Panc1 (cell line): Measurements from ENCODE around the gene OR52H1. TPM values are rescaled to one million over a fixed set of nuclear protein-coding genes. Genes with fewer than 3 reads are reported as not detected.
"Not testable (repeated sequence)": the region's sequence is repeated elsewhere in the genome, so short reads cannot be mapped to it uniquely, and the experiment has no call there.

Experiments
- ATAC-seq: fragments of 200-7000 bp; cut with Tn5 transposase; 2 replicates; pipeline ENCODE4 v1.9.1; 2020; ENCODE audit warnings: mild to moderate bottlenecking, moderate library complexity
- BruUV-seq: library from RNA; stranded (reverse); fragments of 400-500 nt; replicated peaks from 2 replicates; lab custom pipeline; 2021; lab: Mats Ljungman, UMichigan
- CTCF ChIA-PET: fragments of 300-600 bp; sonication (Branson Sonifier 250); formaldehyde crosslinking; loops from one replicate; lab custom pipeline; 2022; ENCODE audit warnings: antibody characterized with exemption; lab: Charles Lee
- POLR2A ChIA-PET: fragments of 300-600 bp; sonication (Branson Sonifier 250); formaldehyde crosslinking; loops from one replicate; lab custom pipeline; 2022; ENCODE audit warnings: antibody characterized with exemption; lab: Charles Lee
- DNase-seq: peaks from one replicate; pipeline ENCODE4 v3.0.0-alpha.2; 2010; ENCODE audit warnings: low read depth, low spot score
- H3K27ac ChIP-seq: 2 replicates; pipeline ENCODE4 v1.5.1; 2011; ENCODE audit warnings: mild to moderate bottlenecking, low read length, inconsistent platforms
- H3K27me3 ChIP-seq: fragments of 200-500 bp; sonication (Bioruptor generic); 2 replicates; pipeline ENCODE4 v1.6.0; 2014; ENCODE audit warnings: low read length, inconsistent platforms; ENCODE audit not compliant: control insufficient read depth, insufficient read depth
- H3K36me3 ChIP-seq: fragments of 200-500 bp; sonication (Bioruptor generic); 2 replicates; pipeline ENCODE4 v1.5.1; 2014; ENCODE audit warnings: inconsistent platforms, mild to moderate bottlenecking, low read length, moderate library complexity; ENCODE audit not compliant: control insufficient read depth, insufficient read depth
- H3K4me1 ChIP-seq: 2 replicates; pipeline ENCODE4 v1.5.1; 2011; ENCODE audit warnings: inconsistent platforms, mild to moderate bottlenecking, low read length, moderate library complexity; ENCODE audit not compliant: control insufficient read depth, insufficient read depth
- H3K4me3 ChIP-seq, 2 experiments: 2 replicates each; pipeline ENCODE4 v1.5.1; 2011 to 2012; ENCODE audit warnings: low read depth in 2 of 2, low read length in 2 of 2, mild to moderate bottlenecking in 2 of 2, inconsistent platforms in 1 of 2, moderate library complexity in 1 of 2
- H3K9me3 ChIP-seq: fragments of 200-500 bp; sonication (Bioruptor generic); 2 replicates; pipeline ENCODE4 v1.5.1; 2014; ENCODE audit warnings: low read depth, mild to moderate bottlenecking, inconsistent platforms, low read length, moderate library complexity; ENCODE audit not compliant: control insufficient read depth, insufficient read depth
- CTCF ChIP-seq: fragments of 450-650 bp; IDR thresholded peaks from 2 replicates; pipeline ENCODE4 v1.5.1; 2017; ENCODE audit warnings: mild to moderate bottlenecking
- POLR2AphosphoS5 ChIP-seq: IDR thresholded peaks from 2 replicates; pipeline ENCODE4 v1.6.1; 2012; ENCODE audit warnings: mild to moderate bottlenecking, low read depth, low read length, moderate library complexity
- REST ChIP-seq, 2 experiments: IDR thresholded peaks; 2 replicates each; pipeline ENCODE4 v1.6.1; 2011 to 2012; ENCODE audit warnings: low read depth in 2 of 2, control low read depth in 1 of 2, low read length in 1 of 2, mild to moderate bottlenecking in 1 of 2, moderate library complexity in 1 of 2; ENCODE audit not compliant: insufficient read depth in 1 of 2
- SIN3A ChIP-seq: IDR thresholded peaks from 2 replicates; pipeline ENCODE4 v1.6.1; 2012; ENCODE audit warnings: low read depth, mild to moderate bottlenecking, low read length, moderate library complexity, borderline replicate concordance; ENCODE audit not compliant: insufficient read depth
- TCF7L2 ChIP-seq: IDR thresholded peaks from 2 replicates; pipeline ENCODE4 v1.6.1; 2011; ENCODE audit warnings: mild to moderate bottlenecking, low read depth, low read length, inconsistent platforms
- in situ Hi-C: cut with HindIII; loops from 2 replicates; pipeline ENCODE4 v1.10.0; 2016; ENCODE audit warnings: low sequenced_read_pairs, low pct_unique_long_range_greater_than_20kb
- intact Hi-C: fragments of 100-400 bp; cut with micrococcal nuclease; formaldehyde crosslinking; loops from one replicate; pipeline ENCODE4 v1.10.0; 2022; ENCODE audit not compliant: unreplicated experiment
- total RNA-seq: library from RNA; stranded (reverse); gene quantifications from one replicate; pipeline ENCODE4 v1.2.1, GENCODE V29; 2021; ENCODE audit not compliant: unreplicated experiment

Gene OR52H1
- total RNA-seq, 1 experiment from 2014 or later, result 0.15 TPM

- H3K4me3 ChIP-seq, H3K36me3 ChIP-seq, DNase-seq, H3K27me3 ChIP-seq, H3K9me3 ChIP-seq, BruUV-seq, CTCF ChIA-PET, ATAC-seq, H3K27ac ChIP-seq, H3K4me1 ChIP-seq, in situ Hi-C loops, intact Hi-C loops: not testable (repeated sequence)
- POLR2A ChIA-PET, result interaction anchor here (0.5 kb wide), 1 partner anchor 153 kb away, joined by 3 read pairs; no protein-coding TSS in a partner anchor
These were observed 36.1 kb upstream of the OR52H1 start for GRCh38 chr11:5584458-5584857.

- Histone ChIP-seq H3K4me1 (no peaks in the 10 kb centered on the region), H3K36me3 (no peaks in the 10 kb centered on the region), H3K4me3 (no peak overlapping the region), H3K27me3 (peaks cover 2% of the 10 kb centered on the region; the same call in 1 of the 2 replicates), H3K9me3 (no peaks in the 10 kb centered on the region), H3K27ac (no peak overlapping the region)
- ChIA-PET POLR2A (no interaction called here), CTCF (no interaction called here)
- TF ChIP-seq REST (IDR thresholded peaks at IDR 0.05; ENCODE audit: insufficient read depth in 1 of 2, low read depth in 2 of 2, low read length in 1 of 2) (no peak), TCF7L2 (no peak), CTCF (no peak), SIN3A (no peak), POLR2AphosphoS5 (no peak)
- intact Hi-C loops, result no loop called here
- no TSS peak for BruUV-seq
- in situ Hi-C loops, result no loop called here
- 0 out of 2 replicates have a peak, but pooled peaks have one; percentile 42 for ATAC-seq
- DNase-seq, result no peak
These were observed 32.7 kb upstream of the OR52H1 start for GRCh38 chr11:5581014-5581413.

GRCh38 chr11:5580577-5580976 is 32.2 kb upstream of the OR52H1 start, which contains the start of gene OR52B6:
TSS of gene OR52B6 (plus strand) at chr11:5580877. CDS start at chr11:5580877, 0 bp downstream.
- H3K27me3 ChIP-seq, result peaks cover 2% of the 10 kb centered on the region; the same call in 1 of the 2 replicates
- TF ChIP-seq TCF7L2 (no peak), POLR2AphosphoS5 (no peak), REST (IDR thresholded peaks at IDR 0.05; ENCODE audit: insufficient read depth in 1 of 2, low read depth in 2 of 2, low read length in 1 of 2) (no peak), SIN3A (no peak), CTCF (no peak)
- no peak within 1 kb of the TSS for H3K4me3 ChIP-seq
- DNase-seq (no peak), ATAC-seq (peak; percentile 42; the same call in 1 of the 2 replicates)
- BruUV-seq, result no TSS peak
- H3K27ac ChIP-seq, result no peak within 1 kb of the TSS
- no peaks in the 10 kb centered on the region for H3K4me1 ChIP-seq
- intact Hi-C loops, result no loop called here
- CTCF ChIA-PET, result no interaction called here
- POLR2A ChIA-PET, result interaction anchor here (0.7 kb wide), 1 partner anchor 11 kb away, joined by 4 read pairs; no protein-coding TSS in a partner anchor
- no peaks in the 10 kb centered on the region for H3K9me3 ChIP-seq
- H3K36me3 ChIP-seq, result no peaks in the 10 kb centered on the region
- in situ Hi-C loops, result no loop called here
